Ascending aorta (tissue), 2 donors: Measurements from ENCODE around the gene POLR1C. TPM values are rescaled to one million over a fixed set of nuclear protein-coding genes. Genes with fewer than 3 reads are reported as not detected.
A peak's percentile ranks its signal among the peaks of the same experiment; 100 is the strongest.

Experiments
- DNase-seq, 2 donors: peaks; one replicate each; pipeline ENCODE4 v3.0.0-alpha.2; 2019; ENCODE audit warnings: low spot score in 2 of 2
- H3K27ac ChIP-seq, 2 donors: fragments of 200-600 bp; sonication (generic); one replicate each; pipeline ENCODE4 v1.5.1; 2016 to 2017; ENCODE audit warnings: mild to moderate bottlenecking in 1 of 2
- H3K27me3 ChIP-seq: fragments of 200-600 bp; sonication (generic); one replicate; pipeline ENCODE4 v1.5.1; 2017
- H3K36me3 ChIP-seq, 2 donors: fragments of 200-600 bp; sonication (generic); one replicate each; pipeline ENCODE4 v1.5.1; 2016
- H3K4me1 ChIP-seq, 2 donors: fragments of 200-600 bp; sonication (generic); one replicate each; pipeline ENCODE4 v1.5.1; 2016 to 2017; ENCODE audit warnings: mild to moderate bottlenecking in 1 of 2
- H3K4me3 ChIP-seq, 2 donors: fragments of 200-600 bp; sonication (generic); one replicate each; pipeline ENCODE4 v1.5.1; 2016 to 2017; ENCODE audit warnings: mild to moderate bottlenecking in 1 of 2
- H3K9me3 ChIP-seq, 2 donors: fragments of 200-600 bp; sonication (generic); one replicate each; pipeline ENCODE4 v1.5.1; 2016
- CTCF ChIP-seq, 3 experiments: fragments of 200-600 bp in 2 of 3; fragments of 450-650 bp in 1 of 3; sonication (generic) in 2 of 3; IDR thresholded peaks; one replicate each; pipeline ENCODE4 v1.5.1; 2016 to 2019; ENCODE audit warnings: antibody characterized with exemption in 3 of 3, mild to moderate bottlenecking in 1 of 3, moderate library complexity in 1 of 3
- intact Hi-C: fragments of 100-400 bp; cut with DNase I; formaldehyde crosslinking; loops from one replicate; pipeline ENCODE4 v1.15.1; 2023
- total RNA-seq: library from RNA; depleted of rRNA; stranded (reverse); fragments of >200 nt; gene quantifications from one replicate; pipeline ENCODE4 v1.1.0, GENCODE V29; 2016

POLR1C gene
- total RNA-seq, 1 donor from 2014 or later = 51.5 TPM

DNA sequence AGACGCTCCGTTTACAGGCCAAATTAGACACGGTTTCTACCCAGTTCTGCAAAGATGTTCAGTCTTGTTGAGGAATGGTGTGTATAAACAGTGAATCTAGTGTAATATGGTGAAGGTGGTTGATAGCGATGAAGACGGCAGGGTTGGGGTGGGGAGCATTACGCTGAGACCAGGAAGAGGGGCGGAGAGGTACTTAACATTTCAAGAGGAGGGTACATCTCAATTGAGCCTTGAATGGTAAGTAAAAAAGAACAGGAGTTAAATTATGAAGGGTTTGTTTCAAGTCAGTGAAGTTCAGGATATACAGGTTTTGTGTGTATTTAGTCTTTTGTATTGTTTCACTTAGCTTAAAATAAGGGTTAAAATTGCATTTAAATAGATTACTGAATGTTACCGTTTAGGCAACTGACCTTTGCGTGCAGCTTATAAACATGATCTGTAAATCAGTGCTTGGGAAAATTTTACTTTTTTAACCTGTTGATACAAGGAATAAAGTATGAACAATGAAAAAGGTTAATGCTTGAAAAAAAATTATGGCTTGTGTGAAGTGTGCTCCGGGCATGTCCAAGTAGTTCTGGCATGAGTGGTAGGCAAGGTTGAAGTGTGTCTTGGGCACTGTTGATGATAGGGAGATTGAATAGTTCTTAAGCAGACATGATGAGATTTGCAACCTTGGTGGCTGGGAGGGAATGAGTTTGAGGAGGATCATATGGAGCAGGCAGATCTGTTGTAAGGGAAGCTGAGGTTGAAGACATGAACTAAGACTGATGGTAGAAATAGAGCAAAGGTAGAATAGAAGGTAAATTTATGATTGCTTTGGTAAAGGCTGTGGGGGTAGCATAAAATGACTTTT is 842 bp downstream of the POLR1C start:
- H3K4me1 ChIP-seq = peaks cover 11 to 24% of the 10 kb centered on the region in 2 donors
- H3K4me3 ChIP-seq = peak overlapping the region; percentile 81 to 95
- intact Hi-C loops = loop anchor here (2.0 to 10.0 kb wide), 8 partner anchors 41 to 1593 kb away; partner anchors contain the start of genes ABCC10, BYSL, GTPBP2 and MED20
- H3K9me3 ChIP-seq = no peaks in the 10 kb centered on the region
- TF ChIP-seq CTCF (IDR thresholded peaks at IDR 0.05) = no peak
- peak overlapping the region; percentile 28 to 82 for H3K27ac ChIP-seq
- no peaks in the 10 kb centered on the region for H3K27me3 ChIP-seq
- DNase-seq = no peak
- peaks cover 42 to 63% of the 10 kb centered on the region in 2 donors for H3K36me3 ChIP-seq

GRCh38 chr6:43520097-43520496 is 3.2 kb downstream of the POLR1C start:
- peaks cover 11 to 22% of the 10 kb centered on the region in 2 donors for H3K4me1 ChIP-seq
- no peak for TF ChIP-seq CTCF (IDR thresholded peaks at IDR 0.05)
- no peaks in the 10 kb centered on the region for H3K27me3 ChIP-seq
- no peaks in the 10 kb centered on the region for H3K9me3 ChIP-seq
- peaks cover 55 to 65% of the 10 kb centered on the region in 2 donors for H3K36me3 ChIP-seq
- intact Hi-C loops = no loop called here
- no peak overlapping the region for H3K27ac ChIP-seq
- DNase-seq = no peak
- no peak overlapping the region for H3K4me3 ChIP-seq

GRCh38 chr6:43521836-43522235 is 4.9 kb downstream of the POLR1C start:
- no peaks in the 10 kb centered on the region for H3K9me3 ChIP-seq
- no peak overlapping the region for H3K4me3 ChIP-seq
- TF ChIP-seq CTCF (IDR thresholded peaks at IDR 0.05) = no peak
- H3K27ac ChIP-seq = no peak overlapping the region
- no peaks in the 10 kb centered on the region for H3K27me3 ChIP-seq
- intact Hi-C loops = no loop called here
- peaks cover 66 to 76% of the 10 kb centered on the region in 2 donors for H3K36me3 ChIP-seq
- no peak for DNase-seq
- peaks cover 4 to 10% of the 10 kb centered on the region in 2 donors for H3K4me1 ChIP-seq

GRCh38 chr6:43522547-43523261 is 5.8 kb downstream of the POLR1C start:
- Histone ChIP-seq H3K4me3 (no peak overlapping the region), H3K9me3 (no peaks in the 10 kb centered on the region), H3K4me1 (peaks cover 4 to 7% of the 10 kb centered on the region in 2 donors), H3K27me3 (no peaks in the 10 kb centered on the region), H3K36me3 (peaks cover 74 to 84% of the 10 kb centered on the region in 2 donors), H3K27ac (no peak overlapping the region)
- DNase-seq = no peak
- intact Hi-C loops = no loop called here
- TF ChIP-seq CTCF (IDR thresholded peaks at IDR 0.05) = no peak

GRCh38 chr6:43523284-43523683 is 6.4 kb downstream of the POLR1C start:
- no peaks in the 10 kb centered on the region for H3K9me3 ChIP-seq
- peaks cover 79 to 90% of the 10 kb centered on the region in 2 donors for H3K36me3 ChIP-seq
- no peak overlapping the region for H3K27ac ChIP-seq
- no peak for TF ChIP-seq CTCF (IDR thresholded peaks at IDR 0.05)
- no peak overlapping the region for H3K4me3 ChIP-seq
- peaks cover under 1 to 4% of the 10 kb centered on the region in 2 donors for H3K4me1 ChIP-seq
- no peaks in the 10 kb centered on the region for H3K27me3 ChIP-seq
- intact Hi-C loops = no loop called here
- no peak for DNase-seq
